Measurements from ENCODE around the gene DMAC2. TPM values are rescaled to one million over a fixed set of nuclear protein-coding genes. Genes with fewer than 3 reads are reported as not detected.
"Not testable (repeated sequence)": the region's sequence is repeated elsewhere in the genome, so short reads cannot be mapped to it uniquely, and the experiment has no call there.

DMAC2 gene
- total RNA-seq (2014; rRNA removed; shearing (Covaris generic)) (83.5 and 86.5 TPM in 2 replicates), polyA plus RNA-seq (2016; fragmentation: Nextera tagmentation; extraction: Ambion mirVana) (74.5 and 77.2 TPM in 2 replicates)
- long read RNA-seq, transcript DMAC2-201 (6 exons, 1,692 nt): major isoform, 30 of 103 reads
- long read RNA-seq, transcript DMAC2-208 (5 exons, 979 nt): minor isoform, 27 of 103 reads
- long read RNA-seq, transcript DMAC2-204 (4 exons, 1,454 nt): minor isoform, 12 of 103 reads
- long read RNA-seq, partial matches to known transcripts: 14 of 103 reads
- long read RNA-seq, other reads (novel, unspliced or antisense): 16 of 103 reads

DNA sequence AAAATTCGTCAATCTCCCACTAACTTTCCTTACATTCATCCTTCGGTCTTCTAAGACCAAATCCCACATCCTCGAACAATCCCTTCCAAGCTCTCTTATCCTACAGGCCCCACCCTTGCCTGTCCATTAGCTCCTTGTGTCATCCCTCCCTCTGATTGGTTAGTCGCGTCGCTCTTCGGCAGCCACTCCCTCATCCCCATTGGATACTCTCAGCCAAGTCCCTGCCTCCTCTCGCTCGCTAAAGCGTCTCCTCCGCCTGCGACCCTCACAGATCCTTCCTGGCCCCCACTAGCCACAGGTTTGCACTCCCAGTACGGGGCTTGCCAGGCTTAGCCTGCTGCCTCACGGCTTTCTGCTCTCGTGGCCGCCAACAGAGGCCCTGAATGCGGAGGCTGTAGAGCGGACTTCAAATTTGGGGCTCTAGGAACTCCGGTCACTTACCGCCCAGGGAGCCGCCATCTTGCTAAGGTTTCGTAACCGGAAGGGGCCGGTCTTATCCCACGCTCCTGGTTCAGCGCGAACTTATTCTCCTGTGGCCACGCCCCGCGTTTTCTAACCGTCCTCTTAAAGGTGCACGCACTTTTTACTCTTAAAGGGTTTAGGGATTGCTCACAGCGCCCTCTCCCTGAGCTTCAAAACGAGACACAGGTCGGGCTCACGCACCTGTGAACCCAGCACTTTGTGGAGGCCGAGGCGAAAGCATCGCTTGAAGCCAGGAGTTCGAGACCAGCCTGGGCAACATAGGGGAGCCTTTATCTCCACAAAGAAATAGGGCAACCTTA, at the start of gene DMAC2:
Gene DMAC2 (minus strand): TSS at position 472 of the 782 bp plus-strand sequence. CDS start 13 bp downstream, at position 459.
- peak within 1 kb of the TSS; percentile 65 for H3K27ac ChIP-seq (ENCODE audit: low read depth)
- peak within 1 kb of the TSS; percentile 61; the same call in 1 of the 2 replicates for H3K27ac Mint-ChIP-seq
- H3K4me2 ChIP-seq: peak within 1 kb of the TSS; percentile 72
- H3K27me3 ChIP-seq (ENCODE audit: insufficient read depth): no peaks in the 10 kb centered on the region
- peaks cover 18% of the 10 kb centered on the region for H3K4me1 Mint-ChIP-seq
- H3K9me3 Mint-ChIP-seq: peaks cover 3% of the 10 kb centered on the region; the same call in 2 of the 3 replicates
- no peaks in the 10 kb centered on the region for H3K9me2 ChIP-seq (ENCODE audit: insufficient read depth)
- no peaks in the 10 kb centered on the region for H3K36me3 ChIP-seq (ENCODE audit: insufficient read depth)
- peaks cover 9% of the 10 kb centered on the region for H3K79me2 ChIP-seq (replicated peaks; ENCODE audit: insufficient read depth)
- no peak within 1 kb of the TSS for H2AFZ ChIP-seq
- H3K4me3 Mint-ChIP-seq: no peak within 1 kb of the TSS; the same call in 2 of the 3 replicates
- no peaks in the 10 kb centered on the region for H3F3A ChIP-seq (replicated peaks; ENCODE audit: low read depth)
- no peaks in the 10 kb centered on the region; the same call in 1 of the 2 replicates for H4K20me1 ChIP-seq (replicated peaks; ENCODE audit: insufficient read depth)
- H3K4me3 ChIP-seq: peak within 1 kb of the TSS; percentile 63
- ATAC-seq (peak; percentile 98), DNase-seq (ENCODE audit: low spot score) (peak; percentile 100)
- peak; percentile 81 for TF ChIP-seq POLR2AphosphoS5 (IDR thresholded peaks at IDR 0.05; ENCODE audit: low read depth)
- TF ChIP-seq CTCF (conservative IDR thresholded peaks at IDR 0.05; ENCODE audit: low read depth in 2 of 2): peak; percentile 60 to 80
- TF ChIP-seq CREB1 (CRISPR knock-in tag; IDR thresholded peaks at IDR 0.05; ENCODE audit: low read depth): peak; percentile 36; the same call in 1 of the 2 replicates
- TF ChIP-seq, protein P1, sequence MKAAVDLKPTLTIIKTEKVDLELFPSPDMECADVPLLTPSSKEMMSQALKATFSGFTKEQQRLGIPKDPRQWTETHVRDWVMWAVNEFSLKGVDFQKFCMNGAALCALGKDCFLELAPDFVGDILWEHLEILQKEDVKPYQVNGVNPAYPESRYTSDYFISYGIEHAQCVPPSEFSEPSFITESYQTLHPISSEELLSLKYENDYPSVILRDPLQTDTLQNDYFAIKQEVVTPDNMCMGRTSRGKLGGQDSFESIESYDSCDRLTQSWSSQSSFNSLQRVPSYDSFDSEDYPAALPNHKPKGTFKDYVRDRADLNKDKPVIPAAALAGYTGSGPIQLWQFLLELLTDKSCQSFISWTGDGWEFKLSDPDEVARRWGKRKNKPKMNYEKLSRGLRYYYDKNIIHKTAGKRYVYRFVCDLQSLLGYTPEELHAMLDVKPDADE (IDR thresholded peaks at IDR 0.05): peak; percentile 62
- TF ChIP-seq, protein P2, sequence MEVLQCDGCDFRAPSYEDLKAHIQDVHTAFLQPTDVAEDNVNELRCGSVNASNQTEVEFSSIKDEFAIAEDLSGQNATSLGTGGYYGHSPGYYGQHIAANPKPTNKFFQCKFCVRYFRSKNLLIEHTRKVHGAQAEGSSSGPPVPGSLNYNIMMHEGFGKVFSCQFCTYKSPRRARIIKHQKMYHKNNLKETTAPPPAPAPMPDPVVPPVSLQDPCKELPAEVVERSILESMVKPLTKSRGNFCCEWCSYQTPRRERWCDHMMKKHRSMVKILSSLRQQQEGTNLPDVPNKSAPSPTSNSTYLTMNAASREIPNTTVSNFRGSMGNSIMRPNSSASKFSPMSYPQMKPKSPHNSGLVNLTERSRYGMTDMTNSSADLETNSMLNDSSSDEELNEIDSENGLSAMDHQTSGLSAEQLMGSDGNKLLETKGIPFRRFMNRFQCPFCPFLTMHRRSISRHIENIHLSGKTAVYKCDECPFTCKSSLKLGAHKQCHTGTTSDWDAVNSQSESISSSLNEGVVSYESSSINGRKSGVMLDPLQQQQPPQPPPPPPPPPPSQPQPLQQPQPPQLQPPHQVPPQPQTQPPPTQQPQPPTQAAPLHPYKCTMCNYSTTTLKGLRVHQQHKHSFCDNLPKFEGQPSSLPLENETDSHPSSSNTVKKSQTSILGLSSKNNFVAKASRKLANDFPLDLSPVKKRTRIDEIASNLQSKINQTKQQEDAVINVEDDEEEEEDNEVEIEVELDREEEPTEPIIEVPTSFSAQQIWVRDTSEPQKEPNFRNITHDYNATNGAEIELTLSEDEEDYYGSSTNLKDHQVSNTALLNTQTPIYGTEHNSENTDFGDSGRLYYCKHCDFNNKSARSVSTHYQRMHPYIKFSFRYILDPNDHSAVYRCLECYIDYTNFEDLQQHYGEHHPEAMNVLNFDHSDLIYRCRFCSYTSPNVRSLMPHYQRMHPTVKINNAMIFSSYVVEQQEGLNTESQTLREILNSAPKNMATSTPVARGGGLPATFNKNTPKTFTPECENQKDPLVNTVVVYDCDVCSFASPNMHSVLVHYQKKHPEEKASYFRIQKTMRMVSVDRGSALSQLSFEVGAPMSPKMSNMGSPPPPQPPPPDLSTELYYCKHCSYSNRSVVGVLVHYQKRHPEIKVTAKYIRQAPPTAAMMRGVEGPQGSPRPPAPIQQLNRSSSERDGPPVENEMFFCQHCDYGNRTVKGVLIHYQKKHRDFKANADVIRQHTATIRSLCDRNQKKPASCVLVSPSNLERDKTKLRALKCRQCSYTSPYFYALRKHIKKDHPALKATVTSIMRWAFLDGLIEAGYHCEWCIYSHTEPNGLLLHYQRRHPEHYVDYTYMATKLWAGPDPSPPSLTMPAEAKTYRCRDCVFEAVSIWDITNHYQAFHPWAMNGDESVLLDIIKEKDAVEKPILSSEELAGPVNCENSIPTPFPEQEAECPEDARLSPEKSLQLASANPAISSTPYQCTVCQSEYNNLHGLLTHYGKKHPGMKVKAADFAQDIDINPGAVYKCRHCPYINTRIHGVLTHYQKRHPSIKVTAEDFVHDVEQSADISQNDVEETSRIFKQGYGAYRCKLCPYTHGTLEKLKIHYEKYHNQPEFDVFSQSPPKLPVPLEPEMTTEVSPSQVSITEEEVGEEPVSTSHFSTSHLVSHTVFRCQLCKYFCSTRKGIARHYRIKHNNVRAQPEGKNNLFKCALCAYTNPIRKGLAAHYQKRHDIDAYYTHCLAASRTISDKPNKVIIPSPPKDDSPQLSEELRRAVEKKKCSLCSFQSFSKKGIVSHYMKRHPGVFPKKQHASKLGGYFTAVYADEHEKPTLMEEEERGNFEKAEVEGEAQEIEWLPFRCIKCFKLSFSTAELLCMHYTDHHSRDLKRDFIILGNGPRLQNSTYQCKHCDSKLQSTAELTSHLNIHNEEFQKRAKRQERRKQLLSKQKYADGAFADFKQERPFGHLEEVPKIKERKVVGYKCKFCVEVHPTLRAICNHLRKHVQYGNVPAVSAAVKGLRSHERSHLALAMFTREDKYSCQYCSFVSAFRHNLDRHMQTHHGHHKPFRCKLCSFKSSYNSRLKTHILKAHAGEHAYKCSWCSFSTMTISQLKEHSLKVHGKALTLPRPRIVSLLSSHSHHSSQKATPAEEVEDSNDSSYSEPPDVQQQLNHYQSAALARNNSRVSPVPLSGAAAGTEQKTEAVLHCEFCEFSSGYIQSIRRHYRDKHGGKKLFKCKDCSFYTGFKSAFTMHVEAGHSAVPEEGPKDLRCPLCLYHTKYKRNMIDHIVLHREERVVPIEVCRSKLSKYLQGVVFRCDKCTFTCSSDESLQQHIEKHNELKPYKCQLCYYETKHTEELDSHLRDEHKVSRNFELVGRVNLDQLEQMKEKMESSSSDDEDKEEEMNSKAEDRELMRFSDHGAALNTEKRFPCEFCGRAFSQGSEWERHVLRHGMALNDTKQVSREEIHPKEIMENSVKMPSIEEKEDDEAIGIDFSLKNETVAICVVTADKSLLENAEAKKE (CRISPR knock-in tag; IDR thresholded peaks at IDR 0.05): no peak
- no peak for TF ChIP-seq STAT1 (IDR thresholded peaks at IDR 0.05; ENCODE audit: unreplicated experiment)
- H3K4me1 ChIP-seq (ENCODE audit: insufficient read depth): peaks cover 8% of the 10 kb centered on the region
- H3K36me3 Mint-ChIP-seq (ENCODE audit: low read depth): peaks cover 14% of the 10 kb centered on the region
- peaks cover 4% of the 10 kb centered on the region for H3K27me3 Mint-ChIP-seq (ENCODE audit: insufficient read depth, low read depth, poor library complexity)

DNA sequence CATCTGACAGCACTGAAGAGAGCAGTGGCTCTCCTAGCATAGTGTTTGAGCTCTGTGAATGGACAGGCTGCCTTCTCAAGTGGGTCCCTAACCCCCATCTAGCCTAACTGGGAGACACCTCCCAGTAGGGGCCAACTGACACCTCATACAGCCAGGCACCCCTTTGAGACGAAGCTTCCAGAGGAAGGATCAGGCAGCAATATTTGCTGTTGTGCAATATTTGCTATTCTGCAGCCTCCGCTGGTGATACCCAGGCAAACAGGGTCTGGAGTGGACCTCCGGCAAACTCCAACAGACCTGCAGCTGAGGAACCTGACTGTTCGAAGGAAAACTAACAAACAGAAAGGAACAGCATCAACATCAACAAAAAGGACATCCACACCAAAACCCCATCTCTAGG, 47.2 kb upstream of the DMAC2 start:
- not testable (repeated sequence) for H3K4me3 Mint-ChIP-seq; H2AFZ ChIP-seq; H3K4me3 ChIP-seq; H3K27me3 Mint-ChIP-seq (ENCODE audit: insufficient read depth, low read depth, poor library complexity); ATAC-seq; H3K27ac Mint-ChIP-seq; H3K27me3 ChIP-seq (ENCODE audit: insufficient read depth); H3K4me1 ChIP-seq (ENCODE audit: insufficient read depth); H3K36me3 ChIP-seq (ENCODE audit: insufficient read depth); H3K36me3 Mint-ChIP-seq (ENCODE audit: low read depth); H3K4me1 Mint-ChIP-seq; H3K79me2 ChIP-seq (replicated peaks; ENCODE audit: insufficient read depth); H3K27ac ChIP-seq (ENCODE audit: low read depth); H4K20me1 ChIP-seq (replicated peaks; ENCODE audit: insufficient read depth); H3K4me2 ChIP-seq; H3F3A ChIP-seq (replicated peaks; ENCODE audit: low read depth); DNase-seq (ENCODE audit: low spot score); H3K9me2 ChIP-seq (ENCODE audit: insufficient read depth)
- H3K9me3 Mint-ChIP-seq: peaks cover 55% of the 10 kb centered on the region
